HFF-Myc (cell line): Measurements from ENCODE around the gene KCNK4.

Experiments
- DNase-seq: peaks from one replicate; pipeline ENCODE4 v3.0.0-alpha.2; 2011; ENCODE audit warnings: low read depth; ENCODE audit errors: extremely low read depth
- H3K4me3 ChIP-seq: replicated peaks from 2 replicates; pipeline ENCODE4 v1.5.1; 2011; ENCODE audit warnings: low read depth, mild to moderate bottlenecking, control low read depth, low read length
- CTCF ChIP-seq: IDR thresholded peaks from 2 replicates; pipeline ENCODE4 v1.5.1; 2012; ENCODE audit warnings: mild to moderate bottlenecking, low read depth, low read length, control low read depth; ENCODE audit errors: missing control alignments

KCNK4 gene

GRCh38 chr11:64349025-64349387, 57.9 kb downstream of the KCNK4 start:
- H3K4me3 ChIP-seq = no peak overlapping the region

GRCh38 chr11:64349404-64349803, 58.3 kb downstream of the KCNK4 start:
- no peak for TF ChIP-seq CTCF
- no peak overlapping the region for H3K4me3 ChIP-seq
- no peak for DNase-seq

More at GRCh38 chr11:64349025-64349387, 57.9 kb downstream of the KCNK4 start:
- TF ChIP-seq CTCF = no peak
- DNase-seq = no peak
